Endodermal cell (in vitro differentiated cells): ENCODE results near the gene COL27A1. TPM values are rescaled to one million over a fixed set of nuclear protein-coding genes. Genes with fewer than 3 reads are reported as not detected.

Experiments used
- DNase-seq: peaks from one replicate; pipeline ENCODE4 v3.0.0-alpha.2; 2017
- H3K27ac ChIP-seq: 2 replicates; pipeline ENCODE4 v1.5.1; 2013; ENCODE audit warnings: mild to moderate bottlenecking, low read depth, low read length, moderate library complexity
- H3K27me3 ChIP-seq: 2 replicates; pipeline ENCODE4 v1.6.1; 2013; ENCODE audit warnings: mild to moderate bottlenecking, low read length, moderate library complexity; ENCODE audit not compliant: insufficient read depth, control insufficient read depth, poor library complexity, severe bottlenecking
- H3K36me3 ChIP-seq: 2 replicates; pipeline ENCODE4 v1.7.0; 2013; ENCODE audit warnings: mild to moderate bottlenecking, low read length, moderate library complexity; ENCODE audit not compliant: control insufficient read depth, insufficient read depth
- H3K4me1 ChIP-seq: one replicate; pipeline ENCODE4 v1.7.0; 2013; ENCODE audit warnings: low read length; ENCODE audit not compliant: control insufficient read depth, insufficient read depth
- H3K4me3 ChIP-seq: 2 replicates; pipeline ENCODE4 v1.5.1; 2013; ENCODE audit warnings: mild to moderate bottlenecking, low read length, moderate library complexity
- H3K9ac ChIP-seq: 2 replicates; pipeline ENCODE4 v1.6.1; 2013; ENCODE audit warnings: mild to moderate bottlenecking, low read length, moderate library complexity; ENCODE audit not compliant: poor library complexity, severe bottlenecking; ENCODE audit errors: extremely low read depth
- H3K9me3 ChIP-seq: 2 replicates; pipeline ENCODE4 v1.6.1; 2013; ENCODE audit warnings: mild to moderate bottlenecking, low read length, moderate library complexity; ENCODE audit not compliant: control insufficient read depth
- H3K27ac Mint-ChIP-seq: 2 replicates; pipeline ENCODE4 v1.8.0; 2020; ENCODE audit warnings: mixed read lengths
- H3K27me3 Mint-ChIP-seq: 2 replicates; pipeline ENCODE4 v1.8.0; 2021; ENCODE audit warnings: mild to moderate bottlenecking, mixed read lengths; ENCODE audit not compliant: insufficient read depth
- H3K36me3 Mint-ChIP-seq: 2 replicates; pipeline ENCODE4 v1.8.0; 2020; ENCODE audit warnings: low read depth, mixed read lengths
- H3K4me1 Mint-ChIP-seq: 2 replicates; pipeline ENCODE4 v1.8.0; 2020; ENCODE audit warnings: mixed read lengths
- H3K4me3 Mint-ChIP-seq: 2 replicates; pipeline ENCODE4 v1.8.0; 2020; ENCODE audit warnings: mild to moderate bottlenecking, moderate library complexity, mixed read lengths
- H3K9me3 Mint-ChIP-seq: 2 replicates; pipeline ENCODE4 v1.8.0; 2020; ENCODE audit warnings: mild to moderate bottlenecking, mixed read lengths
- WGBS, 2 experiments: methylation state at CpG; one replicate each; pipeline versions ENCODE4 v1.1.5 to v1.1.7; 2013; ENCODE audit warnings: missing lambda C conversion rate in 2 of 2, mixed read lengths in 1 of 2; ENCODE audit not compliant: insufficient coverage in 1 of 2, insufficient read length in 1 of 2; 5-methylcytosine and 5-hydroxymethylcytosine counted together
- total RNA-seq, 2 donors: library from RNA; stranded (reverse); fragmentation: NEBNext Ultra II Directional in 1 of 2; extraction: Animal tissue kit (Norgen Biotek cat#: 25700) in 1 of 2; gene quantifications; 2 replicates in 1 of 2; 3 replicates in 1 of 2; pipeline ENCODE4 v1.2.1, GENCODE V29; 2021
- TF ChIP-seq, protein P1 (sequence below): fragments of 200-600 bp; sonication (generic); conservative IDR thresholded peaks from 2 replicates; pipeline ENCODE4 v1.5.0; 2021; ENCODE audit warnings: antibody characterized with exemption, mild to moderate bottlenecking

The COL27A1 gene
- total RNA-seq, 2 donors from 2014 or later = 43.8 to 69.5 TPM

- peaks cover 46% of the 10 kb centered on the region for H3K36me3 Mint-ChIP-seq
- 100% methylated on average over 1 of the region's 1 CpG; no CpG with 5 or more reads in 1 of the 2 experiments for WGBS, 2 experiments
- H3K9ac ChIP-seq = no peak overlapping the region
These were observed 37.2 kb downstream of the COL27A1 start for GRCh38 chr9:114192539-114192938.

DNA sequence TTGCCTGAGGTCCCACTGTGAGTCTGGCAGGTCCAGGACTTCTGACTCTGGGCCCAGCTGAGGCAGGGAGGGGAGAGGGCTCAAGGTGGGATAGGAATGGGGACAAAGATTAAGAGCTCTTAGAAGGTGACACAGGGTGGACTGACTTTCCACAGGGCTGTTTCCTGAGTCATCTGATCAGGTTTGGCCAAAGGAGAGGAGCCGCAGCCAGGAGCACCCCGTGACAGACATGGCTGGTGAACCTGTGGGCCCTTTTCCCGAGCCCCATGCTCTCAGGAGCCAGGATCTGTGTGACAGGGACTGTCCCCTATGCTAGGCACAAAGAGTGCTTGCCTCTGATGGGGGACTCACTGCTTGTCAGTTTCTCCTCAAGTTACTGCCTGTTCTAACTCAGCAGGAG is 37.8 kb downstream of the COL27A1 start:
- 95 to 97% methylated on average over 3 of the region's 3 CpGs for WGBS, 2 experiments
- H3K27ac Mint-ChIP-seq = no peak overlapping the region
- Histone ChIP-seq H3K4me3 (no peak overlapping the region), H3K27me3 (no peaks in the 10 kb centered on the region), H3K9ac (no peak overlapping the region), H3K36me3 (peaks cover 94% of the 10 kb centered on the region), H3K4me1 (no peaks in the 10 kb centered on the region), H3K9me3 (peaks cover 19% of the 10 kb centered on the region), H3K27ac (no peak overlapping the region)
- TF ChIP-seq, protein P1, sequence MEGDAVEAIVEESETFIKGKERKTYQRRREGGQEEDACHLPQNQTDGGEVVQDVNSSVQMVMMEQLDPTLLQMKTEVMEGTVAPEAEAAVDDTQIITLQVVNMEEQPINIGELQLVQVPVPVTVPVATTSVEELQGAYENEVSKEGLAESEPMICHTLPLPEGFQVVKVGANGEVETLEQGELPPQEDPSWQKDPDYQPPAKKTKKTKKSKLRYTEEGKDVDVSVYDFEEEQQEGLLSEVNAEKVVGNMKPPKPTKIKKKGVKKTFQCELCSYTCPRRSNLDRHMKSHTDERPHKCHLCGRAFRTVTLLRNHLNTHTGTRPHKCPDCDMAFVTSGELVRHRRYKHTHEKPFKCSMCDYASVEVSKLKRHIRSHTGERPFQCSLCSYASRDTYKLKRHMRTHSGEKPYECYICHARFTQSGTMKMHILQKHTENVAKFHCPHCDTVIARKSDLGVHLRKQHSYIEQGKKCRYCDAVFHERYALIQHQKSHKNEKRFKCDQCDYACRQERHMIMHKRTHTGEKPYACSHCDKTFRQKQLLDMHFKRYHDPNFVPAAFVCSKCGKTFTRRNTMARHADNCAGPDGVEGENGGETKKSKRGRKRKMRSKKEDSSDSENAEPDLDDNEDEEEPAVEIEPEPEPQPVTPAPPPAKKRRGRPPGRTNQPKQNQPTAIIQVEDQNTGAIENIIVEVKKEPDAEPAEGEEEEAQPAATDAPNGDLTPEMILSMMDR = no peak
- no peak for DNase-seq
- H3K27me3 Mint-ChIP-seq = no peaks in the 10 kb centered on the region
- H3K4me1 Mint-ChIP-seq = no peaks in the 10 kb centered on the region
- H3K36me3 Mint-ChIP-seq = peaks cover 42% of the 10 kb centered on the region
- H3K9me3 Mint-ChIP-seq = peaks cover 16% of the 10 kb centered on the region
- no peak overlapping the region for H3K4me3 Mint-ChIP-seq

More at GRCh38 chr9:114192539-114192938, 37.2 kb downstream of the COL27A1 start:
- Mint-ChIP-seq H3K27me3 (no peaks in the 10 kb centered on the region), H3K4me1 (no peaks in the 10 kb centered on the region), H3K27ac (no peak overlapping the region), H3K9me3 (peaks cover 16% of the 10 kb centered on the region), H3K4me3 (no peak overlapping the region)
- TF ChIP-seq, protein P1 = no peak
- Histone ChIP-seq H3K9me3 (peaks cover 22% of the 10 kb centered on the region), H3K4me3 (no peak overlapping the region), H3K36me3 (peaks cover 95% of the 10 kb centered on the region), H3K4me1 (no peaks in the 10 kb centered on the region), H3K27ac (no peak overlapping the region), H3K27me3 (no peaks in the 10 kb centered on the region)
- DNase-seq = no peak

GRCh38 chr9:114196117-114196516 is 40.8 kb downstream of the COL27A1 start:
- TF ChIP-seq, protein P1 = no peak
- no peak overlapping the region for H3K4me3 ChIP-seq
- Mint-ChIP-seq H3K4me1 (no peaks in the 10 kb centered on the region), H3K4me3 (no peak overlapping the region), H3K9me3 (peaks cover 2% of the 10 kb centered on the region), H3K27me3 (no peaks in the 10 kb centered on the region), H3K27ac (no peak overlapping the region), H3K36me3 (peaks cover 20% of the 10 kb centered on the region)
- H3K9me3 ChIP-seq = no peaks in the 10 kb centered on the region
- no peak for DNase-seq
- H3K27ac ChIP-seq = no peak overlapping the region
- H3K36me3 ChIP-seq = peaks cover 95% of the 10 kb centered on the region
- no peaks in the 10 kb centered on the region for H3K27me3 ChIP-seq
- H3K4me1 ChIP-seq = no peaks in the 10 kb centered on the region
- 92 to 97% methylated on average over 5 to 8 of the region's 8 CpGs for WGBS, 2 experiments
- H3K9ac ChIP-seq = no peak overlapping the region
